WTC11 (cell line): Measurements from ENCODE around the gene ZP3.

ENCODE experiments used
- CBFB ChIP-seq: sonication (generic); formaldehyde crosslinking; IDR thresholded peaks from 2 replicates; pipeline ENCODE4 v1.8.1; 2022; ENCODE audit warnings: mild to moderate bottlenecking, low read depth, missing genetic modification reagents
- CREB1 ChIP-seq: sonication (generic); formaldehyde crosslinking; IDR thresholded peaks from 2 replicates; pipeline ENCODE4 v1.8.0; 2023; ENCODE audit warnings: mild to moderate bottlenecking, missing genetic modification reagents
- CREM ChIP-seq: sonication (generic); formaldehyde crosslinking; IDR thresholded peaks from 2 replicates; pipeline ENCODE4 v1.8.1; 2022; ENCODE audit warnings: mild to moderate bottlenecking, missing genetic modification reagents, moderate library complexity
- CTCF ChIP-seq: fragments of 200-600 bp; IDR thresholded peaks from 2 replicates; pipeline ENCODE4 v1.8.0; 2022; ENCODE audit warnings: antibody characterized with exemption
- JUN ChIP-seq: sonication (generic); formaldehyde crosslinking; IDR thresholded peaks from 2 replicates; pipeline ENCODE4 v1.8.0; 2023; ENCODE audit warnings: mild to moderate bottlenecking, missing genetic modification reagents
- SMAD4 ChIP-seq: sonication (generic); formaldehyde crosslinking; IDR thresholded peaks from 2 replicates; pipeline ENCODE4 v1.8.0; 2022; ENCODE audit warnings: mild to moderate bottlenecking, missing genetic modification reagents
- TP53 ChIP-seq: sonication (generic); formaldehyde crosslinking; IDR thresholded peaks from 2 replicates; pipeline ENCODE4 v1.8.1; 2023; ENCODE audit warnings: mild to moderate bottlenecking, missing genetic modification reagents
- USF2 ChIP-seq: sonication (generic); formaldehyde crosslinking; IDR thresholded peaks from 2 replicates; pipeline ENCODE4 v1.8.1; 2023; ENCODE audit warnings: mild to moderate bottlenecking, missing genetic modification reagents, moderate library complexity
- ZNF281 ChIP-seq: sonication (generic); formaldehyde crosslinking; IDR thresholded peaks from 2 replicates; pipeline ENCODE4 v1.8.0; 2023; ENCODE audit warnings: mild to moderate bottlenecking, missing genetic modification reagents
- ZNF423 ChIP-seq: fragments of 250-450 bp; sonication (Bioruptor Pico); IDR thresholded peaks from 2 replicates; pipeline ENCODE4 v2.1.2; 2022; ENCODE audit warnings: mild to moderate bottlenecking, moderate library complexity
- ZNF425 ChIP-seq: fragments of 250-450 bp; sonication (Bioruptor Pico); conservative IDR thresholded peaks from 2 replicates; pipeline ENCODE4 v1.9.0; 2021; ENCODE audit warnings: mild to moderate bottlenecking

GRCh38 chr7:76394957-76395356, 29.8 kb upstream of the ZP3 start:
- TF ChIP-seq CTCF (no peak), ZNF425 (no peak), CREB1 (no peak), ZNF281 (CRISPR knock-in tag) (no peak), SMAD4 (CRISPR knock-in tag) (no peak), TP53 (no peak), JUN (CRISPR knock-in tag) (no peak), CBFB (CRISPR knock-in tag) (no peak), ZNF423 (CRISPR knock-in tag) (no peak), CREM (no peak), USF2 (CRISPR knock-in tag) (no peak)
